ENCODE results near the gene WNT16. TPM values are rescaled to one million over a fixed set of nuclear protein-coding genes. Genes with fewer than 3 reads are reported as not detected.

WNT16 gene
- polyA plus RNA-seq, 6 donors from 2014 or later, result 1.00 to 4.3 (median 2.9) TPM

GRCh38 chr7:121297843-121298242 lies 31.0 kb upstream of the WNT16 start:
- DNase-seq (no peak), ATAC-seq (ENCODE audit: low read depth in 2 of 2) (no peak)
- Mint-ChIP-seq H3K4me3 (no peak overlapping the region), H3K36me3 (peaks cover 13 to 16% of the 10 kb centered on the region in 2 donors), H3K27ac (no peak overlapping the region), H3K27me3 (no peaks in the 10 kb centered on the region), H3K9me3 (peaks cover 2 to 14% (median 7%) of the 10 kb centered on the region in 7 donors), H3K4me1 (peaks cover 9 to 18% (median 15%) of the 10 kb centered on the region in 3 donors)

GRCh38 chr7:121298831-121299239 lies 30.0 kb upstream of the WNT16 start:
- H3K27ac Mint-ChIP-seq, result no peak overlapping the region
- ATAC-seq (ENCODE audit: low read depth in 2 of 2) (no peak), DNase-seq (no peak)
- H3K27me3 Mint-ChIP-seq, result no peaks in the 10 kb centered on the region
- H3K4me1 Mint-ChIP-seq, result peaks cover 14 to 20% (median 16%) of the 10 kb centered on the region in 3 donors
- H3K4me3 Mint-ChIP-seq, result no peak overlapping the region
- H3K36me3 Mint-ChIP-seq, result peaks cover 9 to 20% of the 10 kb centered on the region in 2 donors
- H3K9me3 Mint-ChIP-seq, result peaks cover 2 to 12% (median 6%) of the 10 kb centered on the region in 7 donors

GRCh38 chr7:121300685-121301420 lies 27.9 kb upstream of the WNT16 start:
- H3K4me1 Mint-ChIP-seq, result peaks cover 17 to 21% (median 20%) of the 10 kb centered on the region in 3 donors
- ATAC-seq (ENCODE audit: low read depth in 2 of 2) (no peak), DNase-seq (no peak)
- H3K27ac Mint-ChIP-seq, result peak overlapping the region in 3 of 6 donors; percentile 18 to 66 (median 37)
- H3K9me3 Mint-ChIP-seq, result peaks cover 2 to 6% (median 4%) of the 10 kb centered on the region in 7 donors
- H3K36me3 Mint-ChIP-seq, result peaks cover 0 to 18% of the 10 kb centered on the region in 2 donors
- H3K27me3 Mint-ChIP-seq, result no peaks in the 10 kb centered on the region
- no peak overlapping the region for H3K4me3 Mint-ChIP-seq

- no peaks in the 10 kb centered on the region for H3K27me3 Mint-ChIP-seq
- ATAC-seq (ENCODE audit: low read depth in 2 of 2), result no peak
- H3K4me1 Mint-ChIP-seq, result peaks cover 17 to 29% (median 20%) of the 10 kb centered on the region in 3 donors
- peaks cover 5 to 25% of the 10 kb centered on the region in 2 donors for H3K36me3 Mint-ChIP-seq
- H3K27ac Mint-ChIP-seq, result peak overlapping the region in 4 of 6 donors; percentile 1 to 66 (median 40)
- DNase-seq, result no peak
- peaks cover 2 to 6% (median 4%) of the 10 kb centered on the region in 7 donors for H3K9me3 Mint-ChIP-seq
- peak overlapping the region in 1 of 8 donors; percentile 20 for H3K4me3 Mint-ChIP-seq
Observed at GRCh38 chr7:121301446-121302213, 27.2 kb upstream of the WNT16 start.

GRCh38 chr7:121302214-121302745 lies 26.5 kb upstream of the WNT16 start:
- Mint-ChIP-seq H3K9me3 (peaks cover 2 to 6% (median 4%) of the 10 kb centered on the region in 7 donors), H3K4me3 (peak overlapping the region in 2 of 8 donors; percentile 13 to 39), H3K4me1 (peaks cover 20 to 35% (median 22%) of the 10 kb centered on the region in 3 donors), H3K27me3 (no peaks in the 10 kb centered on the region), H3K27ac (peak overlapping the region in 5 of 6 donors; percentile 14 to 66 (median 34)), H3K36me3 (peaks cover 11 to 32% of the 10 kb centered on the region in 2 donors)
- DNase-seq (peak; percentile 34), ATAC-seq (ENCODE audit: low read depth in 2 of 2) (peak; percentile 82 to 89)

- H3K4me3 Mint-ChIP-seq, result no peak overlapping the region
- H3K27me3 Mint-ChIP-seq, result no peaks in the 10 kb centered on the region
- ATAC-seq (ENCODE audit: low read depth in 2 of 2) (no peak), DNase-seq (no peak)
- H3K36me3 Mint-ChIP-seq, result peaks cover 14 to 36% of the 10 kb centered on the region in 2 donors
- peaks cover 2 to 6% (median 4%) of the 10 kb centered on the region in 7 donors for H3K9me3 Mint-ChIP-seq
- no peak overlapping the region for H3K27ac Mint-ChIP-seq
- H3K4me1 Mint-ChIP-seq, result peaks cover 20 to 38% (median 23%) of the 10 kb centered on the region in 3 donors
Observed at GRCh38 chr7:121303422-121304101, 25.2 kb upstream of the WNT16 start.

- Mint-ChIP-seq H3K4me1 (peaks cover 20 to 38% (median 23%) of the 10 kb centered on the region in 3 donors), H3K9me3 (peaks cover 2 to 6% (median 4%) of the 10 kb centered on the region in 7 donors), H3K36me3 (peaks cover 21 to 42% of the 10 kb centered on the region in 2 donors), H3K27me3 (no peaks in the 10 kb centered on the region), H3K4me3 (no peak overlapping the region), H3K27ac (no peak overlapping the region)
- ATAC-seq (ENCODE audit: low read depth in 2 of 2) (no peak), DNase-seq (no peak)
Observed at GRCh38 chr7:121304102-121304658, 24.6 kb upstream of the WNT16 start.

- Mint-ChIP-seq H3K27ac (peak overlapping the region in 1 of 6 donors; percentile 21), H3K27me3 (no peaks in the 10 kb centered on the region), H3K36me3 (peaks cover 24 to 51% of the 10 kb centered on the region in 2 donors), H3K9me3 (peaks cover 2 to 11% (median 8%) of the 10 kb centered on the region in 7 donors), H3K4me1 (peaks cover 19 to 38% (median 27%) of the 10 kb centered on the region in 3 donors), H3K4me3 (no peak overlapping the region)
- DNase-seq, result no peak
- no peak for ATAC-seq (ENCODE audit: low read depth in 2 of 2)
Observed at GRCh38 chr7:121305109-121305508, 23.7 kb upstream of the WNT16 start.

- ATAC-seq (ENCODE audit: low read depth in 2 of 2) (no peak), DNase-seq (no peak)
- Mint-ChIP-seq H3K36me3 (peaks cover 36 to 64% of the 10 kb centered on the region in 2 donors), H3K4me3 (no peak overlapping the region), H3K27ac (peak overlapping the region in 3 of 6 donors; percentile 12 to 30 (median 16)), H3K9me3 (peaks cover 4 to 22% (median 10%) of the 10 kb centered on the region in 7 donors), H3K4me1 (peaks cover 18 to 34% (median 28%) of the 10 kb centered on the region in 3 donors), H3K27me3 (no peaks in the 10 kb centered on the region)
Observed at GRCh38 chr7:121306565-121306964, 22.2 kb upstream of the WNT16 start.

- Mint-ChIP-seq H3K4me3 (no peak overlapping the region), H3K4me1 (peaks cover 13 to 29% (median 24%) of the 10 kb centered on the region in 3 donors)
- no peak for ATAC-seq (ENCODE audit: low read depth in 2 of 2)
Observed at GRCh38 chr7:121307021-121307574, 21.7 kb upstream of the WNT16 start.

GRCh38 chr7:121313220-121313792 lies 15.5 kb upstream of the WNT16 start:
- H3K9me3 Mint-ChIP-seq, result peaks cover 1 to 16% (median 11%) of the 10 kb centered on the region in 7 donors
- peaks cover 42 to 43% of the 10 kb centered on the region in 2 donors for H3K36me3 Mint-ChIP-seq
- ATAC-seq (ENCODE audit: low read depth in 2 of 2) (no peak), DNase-seq (no peak)
- H3K4me3 Mint-ChIP-seq, result peak overlapping the region in 7 of 8 donors; percentile 10 to 85 (median 40)
- no peaks in the 10 kb centered on the region for H3K27me3 Mint-ChIP-seq
- peaks cover 41 to 48% (median 46%) of the 10 kb centered on the region in 3 donors for H3K4me1 Mint-ChIP-seq
- peak overlapping the region; percentile 75 to 83 (median 81) for H3K27ac Mint-ChIP-seq

More at GRCh38 chr7:121307021-121307574, 21.7 kb upstream of the WNT16 start:
- peak overlapping the region in 2 of 6 donors; percentile 47 to 80 for H3K27ac Mint-ChIP-seq
- DNase-seq, result no peak
- H3K27me3 Mint-ChIP-seq, result no peaks in the 10 kb centered on the region
- peaks cover 4 to 22% (median 10%) of the 10 kb centered on the region in 7 donors for H3K9me3 Mint-ChIP-seq
- peaks cover 36 to 64% of the 10 kb centered on the region in 2 donors for H3K36me3 Mint-ChIP-seq
